GM12864 (cell line): ENCODE measurements around the gene ZNF385B.

Experiments
- DNase-seq: peaks from one replicate; pipeline ENCODE4 v3.0.0-alpha.2; 2011; ENCODE audit warnings: low read depth
- H3K4me3 ChIP-seq: 2 replicates; pipeline ENCODE4 v1.5.1; 2011; ENCODE audit warnings: mild to moderate bottlenecking, low read depth, low read length, control low read depth
- TF ChIP-seq, protein P1 (sequence below): IDR thresholded peaks from 2 replicates; pipeline ENCODE4 v1.5.1; 2011; ENCODE audit warnings: low read depth, mild to moderate bottlenecking, moderate library complexity, low read length, control low read depth, inconsistent platforms; ENCODE audit errors: missing control alignments

The ZNF385B gene

DNA sequence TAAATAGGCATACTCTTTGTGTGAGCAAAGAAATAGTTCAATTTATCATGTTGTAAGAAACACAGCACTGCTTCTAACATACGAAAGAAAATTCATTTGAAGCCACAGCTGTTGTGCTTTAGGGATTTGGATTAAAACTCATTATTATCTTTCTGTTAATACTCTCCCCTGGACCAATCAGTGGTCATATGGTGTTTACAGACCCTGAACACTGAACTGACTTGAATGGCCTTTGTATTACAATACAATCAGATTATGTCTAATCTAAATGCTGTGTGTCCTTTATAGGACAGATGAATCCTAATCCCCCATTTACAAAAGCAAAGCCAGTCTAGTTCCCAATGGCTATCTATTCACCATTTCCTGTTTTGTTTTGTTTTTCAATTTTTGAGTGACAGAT is 36.5 kb downstream of the ZNF385B start:
- no peak overlapping the region for H3K4me3 ChIP-seq
- DNase-seq, result no peak
- TF ChIP-seq, protein P1, sequence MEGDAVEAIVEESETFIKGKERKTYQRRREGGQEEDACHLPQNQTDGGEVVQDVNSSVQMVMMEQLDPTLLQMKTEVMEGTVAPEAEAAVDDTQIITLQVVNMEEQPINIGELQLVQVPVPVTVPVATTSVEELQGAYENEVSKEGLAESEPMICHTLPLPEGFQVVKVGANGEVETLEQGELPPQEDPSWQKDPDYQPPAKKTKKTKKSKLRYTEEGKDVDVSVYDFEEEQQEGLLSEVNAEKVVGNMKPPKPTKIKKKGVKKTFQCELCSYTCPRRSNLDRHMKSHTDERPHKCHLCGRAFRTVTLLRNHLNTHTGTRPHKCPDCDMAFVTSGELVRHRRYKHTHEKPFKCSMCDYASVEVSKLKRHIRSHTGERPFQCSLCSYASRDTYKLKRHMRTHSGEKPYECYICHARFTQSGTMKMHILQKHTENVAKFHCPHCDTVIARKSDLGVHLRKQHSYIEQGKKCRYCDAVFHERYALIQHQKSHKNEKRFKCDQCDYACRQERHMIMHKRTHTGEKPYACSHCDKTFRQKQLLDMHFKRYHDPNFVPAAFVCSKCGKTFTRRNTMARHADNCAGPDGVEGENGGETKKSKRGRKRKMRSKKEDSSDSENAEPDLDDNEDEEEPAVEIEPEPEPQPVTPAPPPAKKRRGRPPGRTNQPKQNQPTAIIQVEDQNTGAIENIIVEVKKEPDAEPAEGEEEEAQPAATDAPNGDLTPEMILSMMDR, result no peak

DNA sequence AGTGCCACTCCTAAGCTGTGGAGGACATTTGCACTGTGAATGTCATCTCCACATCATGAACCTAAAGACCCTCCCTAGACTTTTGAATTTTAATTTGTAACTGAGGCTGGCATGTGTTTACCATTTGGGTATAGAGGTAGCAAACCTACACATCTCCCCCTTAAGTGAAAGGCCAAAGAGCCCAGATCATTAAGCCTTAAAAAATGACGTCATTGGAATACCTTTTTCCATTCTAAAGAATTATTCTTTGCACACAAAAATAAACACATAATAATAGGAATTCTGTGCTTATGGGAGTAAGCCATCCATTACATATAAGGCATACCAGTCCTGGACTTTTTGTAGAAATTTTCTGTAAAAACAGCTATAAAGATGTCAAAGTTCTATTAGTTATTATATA is 38.9 kb downstream of the ZNF385B start:
- H3K4me3 ChIP-seq, result no peak overlapping the region
- TF ChIP-seq, protein P1, result no peak
- no peak for DNase-seq

DNA sequence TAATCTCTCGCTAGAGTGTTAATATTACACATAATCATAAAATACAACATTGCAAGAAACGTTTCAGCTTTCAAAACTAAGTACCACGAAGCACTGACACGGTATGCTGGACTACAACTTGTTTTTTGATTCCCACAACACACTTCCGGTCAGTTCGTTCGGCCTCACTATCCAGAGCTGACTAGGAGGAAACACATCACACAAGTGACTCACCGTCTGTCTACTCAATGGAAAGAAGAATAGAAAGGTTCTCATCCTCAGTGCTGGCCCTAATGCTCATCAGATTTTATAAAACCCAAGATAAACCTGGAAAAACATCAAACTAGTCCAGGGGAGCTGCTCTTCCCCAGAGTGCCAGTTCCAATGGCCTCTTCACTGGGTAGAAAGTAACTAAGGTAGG is 42.9 kb downstream of the ZNF385B start:
- no peak for DNase-seq
- no peak overlapping the region for H3K4me3 ChIP-seq
- TF ChIP-seq, protein P1, result no peak

- no peak for DNase-seq
Measured at GRCh38 chr2:179817181-179817841, 44.1 kb downstream of the ZNF385B start.

GRCh38 chr2:179814050-179814449 is 47.4 kb downstream of the ZNF385B start:
- no peak overlapping the region for H3K4me3 ChIP-seq
- no peak for DNase-seq
- TF ChIP-seq, protein P1, result no peak

More at GRCh38 chr2:179817181-179817841, 44.1 kb downstream of the ZNF385B start:
- H3K4me3 ChIP-seq, result no peak overlapping the region
- TF ChIP-seq, protein P1, result no peak

DNA sequence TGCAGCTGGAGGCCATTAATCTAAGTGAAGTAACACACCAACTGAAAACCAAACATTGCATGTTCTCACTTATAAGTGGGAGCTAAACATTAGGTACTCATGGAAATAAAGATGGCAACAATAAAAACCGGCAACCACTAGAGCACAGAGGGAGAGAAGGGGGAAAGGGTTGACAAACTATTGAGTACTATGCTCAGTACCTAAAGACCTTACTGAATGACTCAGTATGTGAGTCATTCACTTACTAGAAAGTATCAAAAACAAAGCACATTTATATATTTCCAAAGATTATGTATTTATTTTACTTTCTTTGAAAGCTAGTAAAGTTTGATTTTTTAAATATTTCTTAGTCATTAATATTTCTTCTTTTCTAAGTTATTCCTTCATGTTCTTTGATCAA is 48.9 kb downstream of the ZNF385B start:
- TF ChIP-seq, protein P1, result no peak
- no peak overlapping the region for H3K4me3 ChIP-seq
- DNase-seq, result no peak

DNA sequence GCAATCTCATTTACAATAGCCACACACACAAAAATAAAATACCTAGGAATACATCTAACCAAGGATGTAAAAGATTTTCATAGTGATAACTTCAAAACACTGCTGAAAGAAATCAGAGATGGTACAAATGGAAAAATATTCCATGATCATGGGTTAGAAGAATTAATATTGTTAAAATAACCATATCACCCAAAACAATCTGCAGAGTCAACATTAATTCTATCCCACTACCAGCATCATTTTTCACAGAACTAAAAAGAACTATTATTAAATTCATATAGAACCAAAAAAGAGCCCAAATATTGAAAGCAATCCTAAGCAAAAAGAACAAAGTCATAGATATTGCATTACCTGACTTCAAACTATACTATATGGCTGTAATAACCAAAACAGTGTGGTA is 50.4 kb downstream of the ZNF385B start:
- TF ChIP-seq, protein P1, result no peak
- H3K4me3 ChIP-seq, result no peak overlapping the region
- DNase-seq, result no peak
